SK-N-SH (cell line): ENCODE results near the gene GAB1. TPM values are rescaled to one million over a fixed set of nuclear protein-coding genes. Genes with fewer than 3 reads are reported as not detected.
"Not testable (repeated sequence)": the region's sequence is repeated elsewhere in the genome, so short reads cannot be mapped to it uniquely, and the experiment has no call there.

ENCODE experiments used
- CTCF ChIA-PET: fragments of 300-600, 350-600 bp; formaldehyde crosslinking; extraction: SDS; loops from one replicate; lab custom pipeline; 2021; lab: Yijun Ruan, JAX
- POLR2A ChIA-PET: fragments of 350-600 bp; sonication (Branson Sonifier 250); formaldehyde crosslinking; extraction: SDS; loops from one replicate; lab custom pipeline; 2020; ENCODE audit warnings: antibody characterized with exemption, inconsistent platforms; lab: Yijun Ruan, JAX
- DNase-seq: peaks from one replicate; pipeline ENCODE4 v3.0.0; 2012
- H2AFZ ChIP-seq: fragments of 200-600 bp; sonication (generic); 2 replicates; pipeline ENCODE4 v1.8.1; 2016; ENCODE audit warnings: antibody characterized with exemption, mild to moderate bottlenecking, low read depth
- H3F3A ChIP-seq: fragments of 200-600 bp; sonication (generic); replicated peaks from 2 replicates; pipeline ENCODE3; 2016; ENCODE audit warnings: antibody characterized with exemption, mild to moderate bottlenecking; ENCODE audit not compliant: insufficient read depth
- H3K27ac ChIP-seq, 2 experiments: fragments of 200-500 bp in 1 of 2; fragments of 200-600 bp in 1 of 2; sonication (Bioruptor generic) in 1 of 2; sonication (generic), shearing (Covaris generic) in 1 of 2; 2 replicates each; pipeline versions ENCODE4 v1.5.1 to v1.6.1; 2014 to 2016; ENCODE audit warnings: low read depth in 2 of 2, inconsistent platforms in 1 of 2, low read length in 1 of 2, mild to moderate bottlenecking in 1 of 2, mixed read lengths in 1 of 2
- H3K27me3 ChIP-seq: fragments of 200-600 bp; sonication (generic), shearing (Covaris generic); 2 replicates; pipeline ENCODE4 v1.6.1; 2016; ENCODE audit warnings: mixed run types; ENCODE audit not compliant: insufficient read depth
- H3K36me3 ChIP-seq, 2 experiments: fragments of 200-500 bp in 1 of 2; fragments of 200-600 bp in 1 of 2; sonication (Bioruptor generic) in 1 of 2; sonication (generic) in 1 of 2; replicated peaks in 1 of 2; 2 replicates each; pipeline versions ENCODE3 to v1.5.1; 2014 to 2016; ENCODE audit warnings: low read length in 1 of 2, mild to moderate bottlenecking in 1 of 2; ENCODE audit not compliant: insufficient read depth in 2 of 2, control insufficient read depth in 1 of 2
- H3K4me1 ChIP-seq, 2 experiments: fragments of 200-500 bp in 1 of 2; fragments of 200-600 bp in 1 of 2; sonication (Bioruptor generic) in 1 of 2; sonication (generic), shearing (Covaris generic) in 1 of 2; 2 replicates each; pipeline versions ENCODE4 v1.5.1 to v1.6.1; 2014 to 2016; ENCODE audit warnings: low read depth in 1 of 2, low read length in 1 of 2, mixed run types in 1 of 2; ENCODE audit not compliant: insufficient read depth in 2 of 2, control insufficient read depth in 1 of 2
- H3K4me2 ChIP-seq: fragments of 200-600 bp; sonication (generic), shearing (Covaris generic); 2 replicates; pipeline ENCODE4 v1.6.1; 2017; ENCODE audit warnings: mixed run types
- H3K4me3 ChIP-seq, 2 experiments: fragments of 200-500 bp in 1 of 2; fragments of 200-600 bp in 1 of 2; sonication (Bioruptor generic) in 1 of 2; sonication (generic), shearing (Covaris generic) in 1 of 2; 2 replicates each; pipeline versions ENCODE4 v1.5.1 to v1.8.1; 2014 to 2016; ENCODE audit warnings: low read depth in 2 of 2, inconsistent platforms in 1 of 2, low read length in 1 of 2, mild to moderate bottlenecking in 1 of 2, mixed read lengths in 1 of 2, moderate library complexity in 1 of 2
- H3K79me2 ChIP-seq: fragments of 200-600 bp; sonication (generic); 2 replicates; pipeline ENCODE4 v1.8.1; 2017; ENCODE audit warnings: mild to moderate bottlenecking; ENCODE audit not compliant: insufficient read depth
- H3K9ac ChIP-seq: fragments of 200-600 bp; sonication (generic); 2 replicates; pipeline ENCODE4 v1.6.1; 2017; ENCODE audit warnings: mixed run types
- H3K9me2 ChIP-seq: fragments of 200-600 bp; sonication (generic); 2 replicates; pipeline ENCODE4 v1.6.1; 2017; ENCODE audit warnings: mixed run types
- H3K9me3 ChIP-seq: fragments of 200-600 bp; sonication (generic); 2 replicates; pipeline ENCODE4 v1.6.1; 2017; ENCODE audit warnings: mixed run types, mild to moderate bottlenecking, moderate library complexity
- H4K20me1 ChIP-seq: fragments of 200-600 bp; sonication (generic); 2 replicates; pipeline ENCODE4 v1.6.1; 2017; ENCODE audit warnings: mild to moderate bottlenecking, mixed run types; ENCODE audit not compliant: insufficient read depth
- GATA2 ChIP-seq: sonication (generic); formaldehyde crosslinking; IDR thresholded peaks from 2 replicates; pipeline ENCODE4 v1.5.0; 2020; ENCODE audit warnings: mild to moderate bottlenecking, missing genetic modification reagents
- RAD21 ChIP-seq: IDR thresholded peaks from 2 replicates; pipeline ENCODE4 v1.6.1; 2012; ENCODE audit warnings: mild to moderate bottlenecking, low read length
- RCOR1 ChIP-seq: fragments of 150-350 bp; IDR thresholded peaks from 2 replicates; pipeline ENCODE4 v1.6.1; 2017; ENCODE audit warnings: antibody characterized with exemption, low read length
- TAF1 ChIP-seq: IDR thresholded peaks from 2 replicates; pipeline ENCODE4 v1.6.1; 2012; ENCODE audit warnings: low read depth, mild to moderate bottlenecking, low read length, moderate library complexity, borderline replicate concordance
- TEAD4 ChIP-seq: IDR thresholded peaks from 2 replicates; pipeline ENCODE4 v1.4.0; 2012; ENCODE audit warnings: mild to moderate bottlenecking, borderline replicate concordance; ENCODE audit not compliant: insufficient read depth
- WGBS: methylation state at CpG from one replicate; pipeline ENCODE4 v1.1.6; 2017; ENCODE audit warnings: low lambda C conversion rate; 5-methylcytosine and 5-hydroxymethylcytosine counted together
- polyA plus RNA-seq, 3 experiments: library from polyadenylated mRNA; depleted of rRNA; stranded (reverse); fragments of >200 nt; gene quantifications; 2 replicates each; pipeline ENCODE4 v1.2.3, GENCODE V29; 2012
- TF ChIP-seq, protein P1 (sequence below): IDR thresholded peaks from 2 replicates; pipeline ENCODE4; 2012

Gene GAB1
- polyA plus RNA-seq, 1 of the 3 experiments (the other 2 are of a cell fraction) = 3.7 TPM

DNA sequence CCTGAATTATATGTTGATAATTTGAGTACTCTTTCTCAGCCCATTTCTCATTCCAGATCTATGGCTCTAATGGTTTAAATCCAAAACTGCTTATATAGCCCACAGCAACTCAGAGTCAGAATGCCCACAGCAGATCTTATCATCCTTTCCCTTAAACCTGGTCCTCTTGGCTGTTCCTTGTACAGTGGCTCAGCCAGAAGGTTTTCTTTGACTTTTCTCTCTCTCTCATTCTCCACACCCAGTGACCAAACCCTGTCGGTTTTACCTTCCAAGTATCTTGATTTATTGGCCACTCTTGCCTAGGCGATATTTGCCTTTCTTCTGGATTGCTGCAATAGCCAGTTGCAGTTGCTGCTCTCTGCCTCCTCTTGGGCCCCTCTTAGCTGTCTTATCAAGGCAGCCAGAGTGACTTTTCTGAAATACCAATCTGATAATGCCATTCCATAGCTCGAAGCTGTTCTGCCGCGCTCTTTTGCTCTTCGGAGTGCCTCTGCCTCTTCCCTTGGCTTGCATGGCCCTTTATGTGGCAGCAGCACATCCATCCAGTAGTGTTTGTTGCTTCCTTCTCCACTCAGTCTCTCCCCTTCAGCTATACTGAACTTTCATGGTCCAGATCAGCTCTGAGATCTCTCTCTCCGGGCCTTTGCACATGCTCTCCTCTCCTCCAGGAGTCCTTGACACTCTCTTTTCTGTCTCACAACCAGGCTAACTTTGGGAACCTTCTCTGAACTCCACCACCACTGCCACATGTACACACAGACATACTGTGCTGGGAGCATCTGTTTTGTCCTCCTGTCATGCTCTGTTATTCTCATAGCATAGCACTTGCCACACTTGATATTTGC lies 11.8 kb downstream of the GAB1 start (continued):
- TF ChIP-seq TEAD4 (no peak), RAD21 (no peak)

DNA sequence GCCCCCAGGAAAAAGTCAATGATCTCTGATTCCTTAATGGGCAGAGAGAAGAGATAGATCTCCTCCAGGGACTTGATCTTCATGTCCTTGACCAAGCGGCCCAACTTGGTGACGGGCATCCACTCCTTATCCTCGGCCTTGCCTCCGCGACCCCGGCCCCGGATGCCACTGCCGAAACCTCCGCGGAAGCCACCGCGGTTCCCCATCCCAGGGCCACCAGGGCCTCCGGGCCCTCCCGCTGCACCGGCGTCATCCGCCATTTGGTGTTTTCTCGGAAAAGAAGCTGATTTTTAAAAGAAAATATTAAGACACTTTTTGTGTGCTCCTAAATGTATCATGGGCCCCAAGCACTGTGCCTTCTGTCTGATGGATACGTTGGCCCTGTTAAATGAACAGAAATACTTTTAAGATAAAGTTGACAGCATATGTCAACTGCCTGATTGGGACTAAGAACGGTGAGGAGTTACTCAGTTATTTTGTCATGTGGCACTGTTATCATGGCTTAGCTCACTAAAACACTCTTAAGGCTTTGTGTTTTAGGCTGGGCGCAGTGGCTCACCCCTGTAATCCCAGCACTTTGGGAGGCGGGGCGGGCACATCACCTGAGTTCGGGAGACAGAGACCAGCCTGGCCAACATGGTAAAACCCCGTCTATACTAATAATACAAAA lies 13.3 kb downstream of the GAB1 start:
- CTCF ChIA-PET = interaction anchor here (1.7 to 2.3 kb wide), 2 partner anchors 9 to 12 kb away, joined by 4 to 8 read pairs; partner anchors contain the start of gene GAB1
- POLR2A ChIA-PET, H3K4me2 ChIP-seq, H3K9me2 ChIP-seq, H3K9me3 ChIP-seq, H3K9ac ChIP-seq, H3K27me3 ChIP-seq, H3K36me3 ChIP-seq, H2AFZ ChIP-seq, H3F3A ChIP-seq, DNase-seq, H3K4me3 ChIP-seq, H4K20me1 ChIP-seq, H3K27ac ChIP-seq: not testable (repeated sequence)
- WGBS = 95% methylated on average over 22 of the region's 25 CpGs
- H3K79me2 ChIP-seq = peaks cover 30% of the 10 kb centered on the region; the same call in 1 of the 2 replicates
- H3K4me1 ChIP-seq = peaks cover 19 to 28% of the 10 kb centered on the region in 2 experiments; a peak in 3 of 4 replicates

DNA sequence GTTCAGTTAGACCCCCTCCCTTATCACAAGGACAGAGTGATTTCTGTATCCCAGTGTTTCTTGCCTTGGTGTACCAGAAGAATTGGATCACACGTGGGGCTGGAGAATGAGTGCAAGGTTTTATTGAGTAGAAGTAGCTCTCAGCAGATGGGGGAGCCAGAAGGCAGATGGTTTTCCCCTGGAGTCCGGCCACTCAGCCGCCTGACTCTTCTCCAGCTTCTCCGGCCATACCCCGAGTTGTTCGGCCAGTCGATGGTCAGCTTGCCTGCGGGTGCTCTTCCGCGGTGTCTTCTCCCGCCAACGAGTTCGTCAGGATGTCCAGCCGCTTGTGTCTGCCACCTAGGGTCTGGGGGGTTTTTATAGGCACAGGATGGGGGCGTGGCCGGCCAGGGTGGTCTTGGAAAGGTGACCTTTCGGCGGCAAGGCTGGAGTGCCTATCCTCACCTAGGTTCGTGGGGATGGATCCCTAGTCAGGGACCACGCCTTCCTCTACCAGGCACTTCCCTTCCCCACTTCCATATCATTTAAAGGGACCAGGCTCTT lies 14.5 kb downstream of the GAB1 start:
- no peaks in the 10 kb centered on the region for H3K9me2 ChIP-seq
- H3K4me1 ChIP-seq = peaks cover 29 to 37% of the 10 kb centered on the region in 2 experiments; a peak in 3 of 4 replicates
- TF ChIP-seq TAF1 = no peak
- no peak for TF ChIP-seq RCOR1
- TF ChIP-seq, protein P1, sequence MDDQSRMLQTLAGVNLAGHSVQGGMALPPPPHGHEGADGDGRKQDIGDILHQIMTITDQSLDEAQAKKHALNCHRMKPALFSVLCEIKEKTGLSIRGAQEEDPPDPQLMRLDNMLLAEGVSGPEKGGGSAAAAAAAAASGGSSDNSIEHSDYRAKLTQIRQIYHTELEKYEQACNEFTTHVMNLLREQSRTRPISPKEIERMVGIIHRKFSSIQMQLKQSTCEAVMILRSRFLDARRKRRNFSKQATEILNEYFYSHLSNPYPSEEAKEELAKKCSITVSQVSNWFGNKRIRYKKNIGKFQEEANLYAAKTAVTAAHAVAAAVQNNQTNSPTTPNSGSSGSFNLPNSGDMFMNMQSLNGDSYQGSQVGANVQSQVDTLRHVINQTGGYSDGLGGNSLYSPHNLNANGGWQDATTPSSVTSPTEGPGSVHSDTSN = no peak
- no peak for TF ChIP-seq GATA2 (CRISPR knock-in tag)
- H3K4me2 ChIP-seq = 0 out of 2 replicates have a peak overlapping the region, but pooled peaks have one; percentile 0
- H3K4me3 ChIP-seq = no peak overlapping the region
- H3K9ac ChIP-seq = no peak overlapping the region
- DNase-seq = no peak
- ChIA-PET POLR2A (interaction anchor here (1.4 kb wide), 1 partner anchor 14 kb away, joined by 5 read pairs; the partner anchor contains the start of gene GAB1), CTCF (interaction anchor here (1.3 to 2.3 kb wide), 3 partner anchors 10 to 46 kb away, joined by 3 to 8 read pairs (median 4); partner anchors contain the start of gene GAB1)
- H4K20me1 ChIP-seq = peaks cover 3% of the 10 kb centered on the region; the same call in 1 of the 2 replicates
- no peak overlapping the region for H2AFZ ChIP-seq
- peak overlapping the region in 1 of 2 experiments; percentile 67; a peak in 1 of 4 replicates for H3K27ac ChIP-seq
- H3K9me3 ChIP-seq = no peaks in the 10 kb centered on the region
- H3K79me2 ChIP-seq = peaks cover 19% of the 10 kb centered on the region; the same call in 1 of the 2 replicates
- no peaks in the 10 kb centered on the region for H3K27me3 ChIP-seq
- H3K36me3 ChIP-seq = no peaks in the 10 kb centered on the region
- no peaks in the 10 kb centered on the region for H3F3A ChIP-seq
- WGBS = 98% methylated on average over 13 of the region's 20 CpGs
